ENCODE results near the gene RTL10.

Gene RTL10

DNA sequence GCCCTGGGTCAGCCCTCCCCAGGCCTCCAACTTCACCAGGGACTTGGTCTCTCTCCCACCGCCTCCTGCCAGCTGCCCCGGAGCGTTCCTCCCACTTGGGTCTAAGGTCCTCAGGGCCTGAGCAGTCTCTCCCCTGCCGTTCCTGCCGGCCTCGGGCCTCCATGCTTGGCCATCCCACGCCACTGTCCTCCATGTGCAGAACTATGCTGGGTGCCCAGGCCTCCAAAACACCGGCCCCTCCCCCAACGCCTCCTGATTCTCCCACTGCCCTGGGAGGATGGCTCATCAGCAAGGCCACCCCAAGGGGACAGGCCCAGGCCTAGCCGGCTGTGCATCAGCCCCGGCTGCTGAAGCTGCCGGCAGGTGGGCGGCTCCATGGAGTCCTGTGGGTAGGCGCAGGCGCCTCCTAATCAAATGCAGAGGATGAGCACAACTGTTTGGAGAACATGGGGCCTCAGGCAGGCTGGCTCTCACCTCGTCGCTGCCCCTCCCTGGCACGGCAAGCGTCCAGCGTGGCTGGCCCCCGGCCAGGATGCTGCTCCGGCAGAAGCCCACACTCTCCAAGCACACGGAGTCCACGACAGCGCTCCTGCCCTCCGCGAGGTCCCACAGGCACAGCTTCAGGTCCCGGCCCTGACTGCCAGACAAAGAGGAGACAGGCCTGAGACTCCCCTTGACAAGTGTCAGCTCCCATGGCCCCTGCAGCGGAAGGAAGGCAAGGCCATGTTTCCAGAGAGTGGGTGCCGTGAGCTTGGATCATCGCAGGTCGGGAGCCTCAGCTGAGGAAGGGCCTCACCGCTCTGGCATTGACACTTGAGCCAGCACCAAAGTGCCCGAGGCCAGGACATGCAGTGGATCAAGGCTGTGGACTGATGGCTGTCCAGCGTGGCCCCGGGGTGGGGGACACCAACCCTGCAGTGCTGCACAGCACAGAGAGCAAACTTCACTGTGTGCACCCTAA is 42.6 kb downstream of the RTL10 start:
- H3K27ac ChIP-seq (ENCODE audit: poor library complexity, severe bottlenecking): no peak overlapping the region
- no peak for ATAC-seq (ENCODE audit: low read depth)
- H3K27me3 ChIP-seq (ENCODE audit: insufficient read depth, poor library complexity, severe bottlenecking): no peaks in the 10 kb centered on the region
- DNase-seq (ENCODE audit: low spot score): peak; percentile 63
- TF ChIP-seq, protein P1, sequence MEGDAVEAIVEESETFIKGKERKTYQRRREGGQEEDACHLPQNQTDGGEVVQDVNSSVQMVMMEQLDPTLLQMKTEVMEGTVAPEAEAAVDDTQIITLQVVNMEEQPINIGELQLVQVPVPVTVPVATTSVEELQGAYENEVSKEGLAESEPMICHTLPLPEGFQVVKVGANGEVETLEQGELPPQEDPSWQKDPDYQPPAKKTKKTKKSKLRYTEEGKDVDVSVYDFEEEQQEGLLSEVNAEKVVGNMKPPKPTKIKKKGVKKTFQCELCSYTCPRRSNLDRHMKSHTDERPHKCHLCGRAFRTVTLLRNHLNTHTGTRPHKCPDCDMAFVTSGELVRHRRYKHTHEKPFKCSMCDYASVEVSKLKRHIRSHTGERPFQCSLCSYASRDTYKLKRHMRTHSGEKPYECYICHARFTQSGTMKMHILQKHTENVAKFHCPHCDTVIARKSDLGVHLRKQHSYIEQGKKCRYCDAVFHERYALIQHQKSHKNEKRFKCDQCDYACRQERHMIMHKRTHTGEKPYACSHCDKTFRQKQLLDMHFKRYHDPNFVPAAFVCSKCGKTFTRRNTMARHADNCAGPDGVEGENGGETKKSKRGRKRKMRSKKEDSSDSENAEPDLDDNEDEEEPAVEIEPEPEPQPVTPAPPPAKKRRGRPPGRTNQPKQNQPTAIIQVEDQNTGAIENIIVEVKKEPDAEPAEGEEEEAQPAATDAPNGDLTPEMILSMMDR (IDR thresholded peaks at IDR 0.05; ENCODE audit: poor library complexity, severe bottlenecking): no peak
- H3K36me3 ChIP-seq (ENCODE audit: low read depth): no peaks in the 10 kb centered on the region
- H3K9me3 ChIP-seq (ENCODE audit: severe bottlenecking): no peaks in the 10 kb centered on the region
- H3K4me1 ChIP-seq (ENCODE audit: insufficient read depth, poor library complexity, severe bottlenecking): peaks cover 3% of the 10 kb centered on the region
- H3K4me3 ChIP-seq (ENCODE audit: severe bottlenecking): no peak overlapping the region

DNA sequence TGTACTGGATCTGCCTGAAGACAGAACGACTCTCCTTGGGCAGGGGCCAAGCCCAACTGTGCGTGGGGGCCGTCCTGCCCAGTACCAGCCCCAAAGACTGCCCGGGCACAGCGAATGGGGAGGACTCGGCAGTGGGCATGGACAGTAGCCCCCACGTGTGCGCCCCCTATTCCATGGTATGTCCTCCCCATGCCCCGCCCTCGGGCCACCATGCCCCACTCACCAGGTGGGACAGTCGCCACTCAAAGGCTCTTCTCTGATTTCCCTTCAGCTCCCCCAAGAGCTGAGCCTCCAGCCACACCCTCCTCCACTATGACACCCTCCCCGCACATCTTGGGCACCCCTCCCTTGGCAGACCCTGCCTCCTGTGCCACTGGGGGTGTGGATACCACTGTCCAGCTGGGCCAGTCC is 43.5 kb downstream of the RTL10 start:
- H3K4me1 ChIP-seq (ENCODE audit: insufficient read depth, poor library complexity, severe bottlenecking): peaks cover 10% of the 10 kb centered on the region
- no peak overlapping the region for H3K4me3 ChIP-seq (ENCODE audit: severe bottlenecking)
- no peaks in the 10 kb centered on the region for H3K27me3 ChIP-seq (ENCODE audit: insufficient read depth, poor library complexity, severe bottlenecking)
- no peaks in the 10 kb centered on the region for H3K36me3 ChIP-seq (ENCODE audit: low read depth)
- no peak overlapping the region for H3K27ac ChIP-seq (ENCODE audit: poor library complexity, severe bottlenecking)
- DNase-seq (ENCODE audit: low spot score) (no peak), ATAC-seq (ENCODE audit: low read depth) (no peak)
- TF ChIP-seq, protein P1 (IDR thresholded peaks at IDR 0.05; ENCODE audit: poor library complexity, severe bottlenecking): no peak
- H3K9me3 ChIP-seq (ENCODE audit: severe bottlenecking): no peaks in the 10 kb centered on the region

DNA sequence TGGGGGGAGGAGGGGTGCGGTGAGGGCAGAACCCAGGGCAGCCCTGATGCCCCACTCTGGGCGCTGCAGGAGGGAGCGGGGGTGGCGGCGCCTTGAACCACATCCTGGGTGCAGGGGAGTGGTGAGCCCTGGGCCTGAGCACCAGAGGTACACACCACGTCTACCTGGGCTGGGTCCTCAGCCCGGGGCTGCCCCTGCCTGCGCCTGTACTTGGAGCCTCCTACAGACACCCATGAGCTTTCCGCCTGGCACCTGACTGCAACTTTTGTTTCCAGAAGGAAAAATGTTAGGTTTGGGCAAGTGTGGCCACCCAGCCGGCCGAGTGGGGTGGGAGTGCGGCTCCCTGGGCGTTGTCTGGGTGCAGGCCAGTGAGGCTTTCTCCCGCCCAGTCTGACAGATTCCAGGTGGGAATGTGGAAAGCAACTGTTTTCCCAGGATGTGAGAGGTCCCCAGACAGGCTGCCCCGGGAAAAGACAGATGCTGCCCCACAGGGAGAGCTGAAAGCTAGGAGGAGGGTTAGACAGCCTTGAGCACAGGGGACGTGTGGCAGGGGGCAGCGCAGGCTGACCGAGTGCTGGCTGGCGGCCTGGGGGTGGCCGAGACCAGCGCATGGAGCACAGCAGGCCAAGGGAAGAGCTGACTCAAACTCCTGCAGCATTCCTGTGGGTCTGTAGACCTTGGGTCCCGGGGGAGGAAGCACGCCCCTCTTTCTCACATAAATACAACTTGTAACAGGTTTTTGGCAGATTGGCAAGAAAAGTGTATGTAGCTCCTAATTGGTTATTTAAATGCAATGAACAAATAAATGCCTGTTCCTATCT is 44.1 kb downstream of the RTL10 start:
- Histone ChIP-seq H3K4me3 (ENCODE audit: severe bottlenecking) (no peak overlapping the region), H3K27me3 (ENCODE audit: insufficient read depth, poor library complexity, severe bottlenecking) (no peaks in the 10 kb centered on the region), H3K36me3 (ENCODE audit: low read depth) (no peaks in the 10 kb centered on the region), H3K4me1 (ENCODE audit: insufficient read depth, poor library complexity, severe bottlenecking) (peaks cover 16% of the 10 kb centered on the region), H3K27ac (ENCODE audit: poor library complexity, severe bottlenecking) (no peak overlapping the region), H3K9me3 (ENCODE audit: severe bottlenecking) (no peaks in the 10 kb centered on the region)
- DNase-seq (ENCODE audit: low spot score) (no peak), ATAC-seq (ENCODE audit: low read depth) (no peak)
- TF ChIP-seq, protein P1 (IDR thresholded peaks at IDR 0.05; ENCODE audit: poor library complexity, severe bottlenecking): no peak

DNA sequence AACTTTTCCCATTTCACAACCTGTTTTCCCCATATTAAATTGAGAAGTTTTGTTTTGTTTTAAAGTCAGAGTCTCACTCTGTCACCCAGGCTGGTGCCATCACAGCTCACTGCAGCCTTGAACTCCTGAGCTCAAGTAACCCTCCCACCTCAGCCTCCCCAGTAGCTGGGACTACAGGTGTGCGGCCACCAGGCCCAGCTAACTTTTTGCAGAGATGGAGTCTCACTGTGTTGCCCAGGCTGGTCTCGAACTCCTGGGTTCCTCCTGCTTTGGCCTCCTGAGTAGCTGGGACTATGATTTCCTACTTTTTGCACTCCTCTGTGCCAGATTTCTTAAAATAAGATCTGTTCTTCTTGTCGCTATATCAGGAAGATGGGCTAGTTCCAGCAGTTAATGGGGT is 44.9 kb downstream of the RTL10 start:
- TF ChIP-seq, protein P1 (IDR thresholded peaks at IDR 0.05; ENCODE audit: poor library complexity, severe bottlenecking): no peak
- no peak for DNase-seq (ENCODE audit: low spot score)
- ATAC-seq (ENCODE audit: low read depth): no peak
- Histone ChIP-seq H3K27ac (ENCODE audit: poor library complexity, severe bottlenecking) (no peak overlapping the region), H3K4me1 (ENCODE audit: insufficient read depth, poor library complexity, severe bottlenecking) (peaks cover 25% of the 10 kb centered on the region), H3K27me3 (ENCODE audit: insufficient read depth, poor library complexity, severe bottlenecking) (no peaks in the 10 kb centered on the region), H3K4me3 (ENCODE audit: severe bottlenecking) (no peak overlapping the region), H3K36me3 (ENCODE audit: low read depth) (no peaks in the 10 kb centered on the region), H3K9me3 (ENCODE audit: severe bottlenecking) (no peaks in the 10 kb centered on the region)
